ENCODE results near the gene MYO5C. TPM values are rescaled to one million over a fixed set of nuclear protein-coding genes. Genes with fewer than 3 reads are reported as not detected.
"Not testable (repeated sequence)": the region's sequence is repeated elsewhere in the genome, so short reads cannot be mapped to it uniquely, and the experiment has no call there.

MYO5C gene
- total RNA-seq, 3 donors from 2014 or later = 0.40 to 0.61 (median 0.46) TPM

DNA sequence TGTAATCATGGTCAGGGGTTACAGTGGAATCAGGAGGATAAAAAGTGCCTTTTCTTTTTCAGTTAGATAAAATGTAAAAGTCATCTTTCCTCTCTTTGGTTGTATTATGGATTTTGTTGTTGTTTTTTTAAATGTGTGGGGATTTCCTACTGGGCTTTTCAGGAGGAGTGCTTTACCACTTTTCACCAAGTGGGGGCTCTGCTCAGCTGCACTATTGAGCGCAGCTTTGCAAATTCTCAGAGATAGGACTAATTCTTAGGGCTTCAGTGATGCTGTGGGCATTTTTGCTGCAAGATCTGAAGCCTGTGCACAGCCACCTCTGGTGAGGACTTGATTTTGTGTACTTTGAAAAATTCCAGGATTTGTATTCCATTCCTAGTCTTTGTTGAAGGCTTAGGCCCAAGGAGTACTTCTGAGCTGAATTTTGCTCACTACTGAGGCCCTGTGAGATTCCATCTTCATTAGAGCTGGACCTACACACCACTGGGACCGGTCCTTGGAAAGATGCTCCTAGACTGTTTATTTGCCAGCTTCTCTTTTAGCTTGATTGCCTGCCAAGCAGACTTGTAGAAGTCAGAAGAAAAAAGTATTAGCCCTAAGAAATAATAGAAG is 111.9 kb downstream of the MYO5C start:
- Mint-ChIP-seq H3K4me1 (ENCODE audit: low read depth) (peaks cover 13% of the 10 kb centered on the region), H3K27me3 (ENCODE audit: low read depth) (no peaks in the 10 kb centered on the region), H3K9me3 (no peaks in the 10 kb centered on the region), H3K4me3 (no peak overlapping the region), H3K36me3 (ENCODE audit: insufficient read depth) (no peaks in the 10 kb centered on the region)
- ATAC-seq (no peak), DNase-seq (no peak)

DNA sequence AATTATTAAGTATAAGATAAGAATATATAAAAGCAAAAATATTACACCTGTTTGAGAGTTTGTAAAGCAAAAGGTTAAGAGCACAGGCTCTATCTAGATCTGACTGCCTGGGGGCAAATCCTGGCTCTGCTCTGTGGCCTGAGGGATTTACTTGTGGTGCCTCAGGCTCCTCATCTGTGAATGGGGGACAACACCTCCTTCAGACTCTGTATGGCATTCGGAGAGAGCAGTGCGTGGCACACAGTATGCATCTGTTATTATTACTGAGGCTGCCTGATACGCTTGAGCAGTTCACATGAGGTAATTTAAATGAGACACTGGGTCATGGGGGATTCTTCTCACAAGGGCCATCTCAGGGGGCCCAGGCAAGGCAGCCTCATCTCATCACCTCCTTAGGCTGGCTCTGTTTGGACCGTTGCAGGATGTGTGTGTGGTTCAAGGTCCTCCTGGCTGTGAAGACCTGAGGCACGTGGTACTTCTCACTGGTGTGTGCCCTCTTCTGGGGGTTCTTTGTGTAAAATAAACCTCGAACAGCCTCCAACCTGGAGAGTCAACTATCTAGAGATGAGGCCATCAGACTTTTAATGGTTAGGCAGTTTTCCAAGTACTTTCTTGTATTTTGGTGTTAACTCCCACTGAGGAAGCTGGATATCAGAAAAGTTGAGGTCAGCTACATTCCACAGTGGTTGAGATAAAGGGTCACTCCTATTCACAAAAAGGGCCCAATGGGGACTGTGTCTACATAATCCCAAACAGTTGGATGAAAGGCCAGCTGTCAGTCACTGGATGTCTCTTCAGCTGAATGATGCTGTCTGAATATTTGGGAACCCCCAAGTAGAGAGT is 113.4 kb downstream of the MYO5C start:
- no peak for ATAC-seq
- H3K9me3 Mint-ChIP-seq = no peaks in the 10 kb centered on the region
- H3K4me3 Mint-ChIP-seq = no peak overlapping the region
- DNase-seq = no peak
- no peaks in the 10 kb centered on the region for H3K36me3 Mint-ChIP-seq (ENCODE audit: insufficient read depth)
- peaks cover 24% of the 10 kb centered on the region for H3K4me1 Mint-ChIP-seq (ENCODE audit: low read depth)
- H3K27me3 Mint-ChIP-seq (ENCODE audit: low read depth) = no peaks in the 10 kb centered on the region

DNA sequence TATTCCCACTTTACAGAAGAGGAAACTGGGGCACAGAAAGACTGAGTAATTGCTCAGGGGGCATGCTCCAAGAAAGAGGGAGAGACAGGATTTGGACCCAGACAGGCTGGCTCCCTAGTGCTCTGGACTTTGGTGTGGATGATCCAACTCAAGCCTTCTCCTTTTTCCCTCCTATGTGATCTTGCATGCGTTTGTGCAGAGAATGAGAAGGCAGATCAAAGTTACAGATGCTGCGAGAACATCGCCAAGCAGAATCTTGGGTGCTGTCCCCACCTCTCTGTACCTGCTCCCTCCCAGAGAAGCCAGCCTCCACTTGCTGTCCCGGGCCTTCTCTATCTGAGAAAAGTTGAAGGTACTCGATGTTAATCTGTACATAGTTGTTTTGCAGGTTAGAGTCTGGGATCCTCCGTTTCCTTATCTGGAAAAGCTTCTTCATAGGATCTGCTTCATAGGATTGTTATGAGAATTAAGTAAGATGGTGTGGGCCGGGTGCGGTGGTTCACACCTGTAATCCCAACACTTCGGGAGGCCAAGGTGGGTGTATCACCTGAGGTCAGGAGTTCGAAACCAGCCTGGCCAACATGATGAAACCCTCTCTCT is 114.7 kb downstream of the MYO5C start:
- H3K4me1 Mint-ChIP-seq (ENCODE audit: low read depth) = peaks cover 29% of the 10 kb centered on the region
- H3K4me3 Mint-ChIP-seq = peak overlapping the region; percentile 84
- ATAC-seq = no peak
- H3K9me3 Mint-ChIP-seq = no peaks in the 10 kb centered on the region
- no peaks in the 10 kb centered on the region for H3K36me3 Mint-ChIP-seq (ENCODE audit: insufficient read depth)
- DNase-seq = no peak
- H3K27me3 Mint-ChIP-seq (ENCODE audit: low read depth) = no peaks in the 10 kb centered on the region

DNA sequence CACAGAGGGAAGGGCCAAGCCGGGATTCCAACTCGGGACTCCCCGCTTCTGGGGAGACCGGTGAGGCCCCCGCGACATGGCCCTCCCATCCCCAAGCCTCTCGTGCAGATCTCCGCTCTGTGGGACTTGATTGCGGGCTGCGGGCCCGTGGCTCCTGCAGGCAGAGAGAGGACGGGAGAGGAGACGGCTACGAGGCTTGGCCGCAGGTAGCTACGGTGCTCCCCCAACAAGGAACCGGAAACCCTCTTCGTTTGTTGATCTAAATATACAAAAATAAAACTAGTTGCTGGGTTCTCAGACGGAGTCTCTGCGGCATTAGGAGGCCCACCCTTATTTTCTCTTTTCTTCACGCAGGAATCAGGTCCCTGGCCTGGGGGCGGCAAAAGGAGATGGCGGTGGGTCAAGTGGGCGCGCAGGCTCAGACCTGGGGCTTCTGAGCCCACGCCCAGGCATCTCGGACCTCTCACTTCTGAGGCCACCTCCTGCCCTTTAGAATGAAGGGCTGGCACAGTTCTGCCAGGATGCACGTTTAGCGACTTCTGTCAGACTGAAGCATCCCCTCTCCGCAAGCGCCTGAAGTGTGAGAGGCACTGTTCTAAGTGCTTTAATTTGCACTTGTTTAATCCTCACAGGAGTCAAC is 115.3 kb downstream of the MYO5C start:
- Mint-ChIP-seq H3K9me3 (no peaks in the 10 kb centered on the region), H3K27me3 (ENCODE audit: low read depth) (no peaks in the 10 kb centered on the region), H3K4me3 (peak overlapping the region; percentile 84), H3K4me1 (ENCODE audit: low read depth) (peaks cover 29% of the 10 kb centered on the region), H3K36me3 (ENCODE audit: insufficient read depth) (no peaks in the 10 kb centered on the region)
- peak; percentile 12 for DNase-seq
- peak; percentile 11 to 19 for ATAC-seq

DNA sequence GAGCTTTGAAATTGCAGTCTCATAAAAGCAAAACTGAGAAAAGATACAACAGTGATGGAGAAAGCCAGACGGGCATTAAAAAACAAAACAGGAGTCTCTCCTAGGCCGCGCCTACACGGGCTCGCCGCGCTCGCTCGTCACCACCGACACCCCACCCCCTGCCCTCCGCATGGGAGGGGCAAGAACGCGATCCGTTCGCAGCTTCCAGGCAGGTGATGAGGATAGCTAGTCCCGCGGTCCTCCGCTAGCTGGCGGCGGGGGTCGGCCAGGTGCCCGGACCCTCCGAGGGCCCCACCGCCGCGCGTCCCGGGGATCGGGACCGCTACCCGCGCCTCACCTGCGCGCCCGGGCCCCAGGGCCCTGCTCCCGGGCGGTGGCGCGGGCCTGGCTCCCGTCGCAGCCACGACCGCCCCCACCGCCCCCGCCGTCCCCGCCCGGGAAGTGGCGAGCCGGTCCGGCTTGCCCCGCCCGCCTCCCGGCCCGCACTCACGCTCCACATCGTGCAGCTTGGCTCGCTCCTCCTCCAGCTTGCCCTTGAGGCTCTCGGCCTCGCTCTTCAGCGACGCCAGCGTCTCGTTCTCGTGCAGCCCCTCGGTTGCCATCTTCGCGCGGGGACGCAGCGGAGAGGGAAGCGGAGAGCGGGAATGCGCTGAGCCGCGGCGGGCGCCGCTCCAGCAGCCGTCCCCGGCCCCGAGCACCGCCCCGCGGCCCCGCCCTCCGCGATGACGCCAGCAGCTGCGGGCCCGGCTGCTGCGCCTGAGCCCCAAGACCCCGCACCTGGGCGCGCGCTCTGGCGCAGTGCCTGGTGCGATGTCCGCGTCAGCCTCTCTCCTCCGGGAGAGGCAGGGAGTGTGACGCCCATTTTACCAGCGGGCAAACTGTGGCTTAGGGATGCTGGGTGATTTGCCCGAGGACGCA is 116.1 kb downstream of the MYO5C start:
- Mint-ChIP-seq H3K27me3 (ENCODE audit: low read depth) (no peaks in the 10 kb centered on the region), H3K36me3 (ENCODE audit: insufficient read depth) (no peaks in the 10 kb centered on the region), H3K4me3 (peak overlapping the region; percentile 88), H3K9me3 (no peaks in the 10 kb centered on the region), H3K4me1 (ENCODE audit: low read depth) (peaks cover 29% of the 10 kb centered on the region)
- DNase-seq = peak; percentile 78
- peak; percentile 91 to 94 for ATAC-seq

DNA sequence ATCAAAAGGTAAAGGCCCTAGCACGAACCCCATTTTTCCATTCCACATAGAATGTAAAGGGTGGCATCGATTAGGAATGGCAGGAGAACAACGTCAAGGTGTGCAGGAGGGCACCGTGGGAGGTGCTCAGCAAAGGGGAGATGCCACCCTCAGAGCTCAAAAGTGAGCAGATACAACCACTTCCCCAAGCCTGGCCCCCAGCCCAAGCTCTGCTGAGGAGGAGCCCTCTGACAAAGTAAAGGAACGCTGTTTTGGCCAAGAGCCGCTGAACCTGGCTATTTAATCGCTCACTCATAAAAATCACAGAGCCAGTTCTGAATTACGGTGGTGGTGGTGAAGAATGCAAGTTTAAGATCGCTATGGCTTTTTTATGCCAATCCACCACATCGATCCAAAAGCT is 116.8 kb downstream of the MYO5C start:
- no peak for ATAC-seq
- DNase-seq = no peak
- Mint-ChIP-seq H3K4me3 (peak overlapping the region; percentile 88), H3K4me1 (ENCODE audit: low read depth) (peaks cover 30% of the 10 kb centered on the region), H3K9me3 (no peaks in the 10 kb centered on the region), H3K27me3 (ENCODE audit: low read depth) (no peaks in the 10 kb centered on the region), H3K36me3 (ENCODE audit: insufficient read depth) (no peaks in the 10 kb centered on the region)

DNA sequence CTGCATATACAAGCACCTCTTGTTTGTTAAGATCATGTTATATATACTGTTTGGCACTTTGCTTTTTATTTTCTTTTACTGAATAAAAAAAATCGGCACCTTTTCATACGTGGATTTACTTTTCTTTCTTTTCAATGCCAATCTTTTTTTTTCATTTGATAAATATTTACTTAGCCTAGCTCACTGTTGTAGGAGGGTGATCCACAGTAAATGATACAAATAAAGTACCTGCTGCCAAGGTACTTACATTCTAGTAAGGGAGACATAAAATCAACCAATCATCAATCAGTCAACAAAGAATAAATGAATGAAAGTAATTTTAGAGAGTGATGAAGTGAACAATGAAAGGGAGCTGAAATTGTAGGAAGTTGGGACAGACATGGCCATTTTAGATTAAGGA is 122.7 kb downstream of the MYO5C start:
- Mint-ChIP-seq H3K4me1 (ENCODE audit: low read depth) (peaks cover 44% of the 10 kb centered on the region), H3K4me3 (no peak overlapping the region), H3K9me3 (no peaks in the 10 kb centered on the region), H3K36me3 (ENCODE audit: insufficient read depth) (peaks cover 2% of the 10 kb centered on the region), H3K27me3 (ENCODE audit: low read depth) (no peaks in the 10 kb centered on the region)
- DNase-seq (no peak), ATAC-seq (no peak)

DNA sequence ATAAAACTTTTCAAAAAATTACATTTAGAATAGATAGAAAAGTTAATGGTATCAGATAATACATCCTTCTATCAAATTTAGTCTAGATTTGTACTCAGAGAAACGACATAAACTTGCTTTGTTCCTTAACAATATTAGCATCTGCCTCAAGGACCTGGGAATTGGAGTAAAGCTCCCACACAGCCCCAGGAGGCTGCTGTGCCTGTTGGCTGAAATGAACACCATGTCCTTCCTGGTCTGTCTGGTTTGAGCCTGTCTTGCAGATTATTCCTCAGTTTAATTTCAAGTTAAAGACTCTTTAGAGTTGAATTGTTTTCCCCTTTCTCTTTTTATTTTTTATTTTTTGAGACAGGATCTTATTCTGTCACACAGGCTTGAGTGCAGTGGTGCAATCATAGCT is 123.8 kb downstream of the MYO5C start:
- peaks cover 46% of the 10 kb centered on the region for H3K4me1 Mint-ChIP-seq (ENCODE audit: low read depth)

DNA sequence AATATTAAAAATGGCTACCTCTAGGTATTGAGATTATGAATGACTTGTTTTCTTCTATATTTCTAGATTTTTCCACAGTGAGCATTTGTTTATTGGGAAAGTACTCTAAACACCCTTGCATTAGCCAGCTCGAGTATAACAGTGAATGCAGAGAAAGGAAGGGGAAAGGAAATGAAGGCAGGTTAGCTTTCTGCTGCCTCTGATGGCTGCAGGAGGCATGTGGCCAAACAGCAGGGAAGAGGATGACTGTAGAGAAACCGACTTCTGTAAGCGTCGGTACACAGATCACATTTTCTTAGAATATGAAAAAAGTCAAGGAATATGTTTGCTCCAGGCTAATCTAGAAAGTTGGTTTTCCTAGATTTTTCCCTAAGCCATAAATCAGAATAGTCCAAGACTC is 124.2 kb downstream of the MYO5C start:
- Mint-ChIP-seq H3K4me3 (peak overlapping the region; percentile 45), H3K4me1 (ENCODE audit: low read depth) (peaks cover 46% of the 10 kb centered on the region), H3K27me3 (ENCODE audit: low read depth) (no peaks in the 10 kb centered on the region), H3K9me3 (no peaks in the 10 kb centered on the region), H3K36me3 (ENCODE audit: insufficient read depth) (peaks cover 2% of the 10 kb centered on the region)
- peak; percentile 67 to 74 for ATAC-seq
- no peak for DNase-seq

More for the DNA sequence above, 123.8 kb downstream of the MYO5C start:
- Mint-ChIP-seq H3K27me3 (ENCODE audit: low read depth) (no peaks in the 10 kb centered on the region), H3K36me3 (ENCODE audit: insufficient read depth) (peaks cover 2% of the 10 kb centered on the region), H3K4me3 (no peak overlapping the region), H3K9me3 (no peaks in the 10 kb centered on the region)
- no peak for ATAC-seq
- DNase-seq = no peak

DNA sequence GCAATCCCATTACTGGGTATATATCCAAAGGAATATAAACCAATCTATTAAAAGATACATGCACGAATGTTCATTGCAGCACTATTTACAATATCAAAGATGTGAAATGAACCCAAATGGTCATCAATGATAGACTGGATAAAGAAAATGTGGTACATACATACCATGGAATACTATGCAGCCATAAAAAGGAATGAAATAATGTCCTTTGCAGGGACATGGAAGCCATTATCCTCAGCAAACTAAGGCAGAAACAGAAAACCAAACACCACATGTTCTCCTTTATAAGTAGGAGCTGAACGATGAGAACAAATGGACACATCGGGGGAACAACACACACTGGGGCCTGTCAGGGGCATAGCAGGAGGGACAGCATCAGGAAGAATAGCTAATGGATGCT is 125.4 kb downstream of the MYO5C start:
- not testable (repeated sequence) for DNase-seq; H3K9me3 Mint-ChIP-seq; ATAC-seq; H3K4me3 Mint-ChIP-seq; H3K27me3 Mint-ChIP-seq (ENCODE audit: low read depth); H3K36me3 Mint-ChIP-seq (ENCODE audit: insufficient read depth)
- peaks cover 55% of the 10 kb centered on the region for H3K4me1 Mint-ChIP-seq (ENCODE audit: low read depth)

DNA sequence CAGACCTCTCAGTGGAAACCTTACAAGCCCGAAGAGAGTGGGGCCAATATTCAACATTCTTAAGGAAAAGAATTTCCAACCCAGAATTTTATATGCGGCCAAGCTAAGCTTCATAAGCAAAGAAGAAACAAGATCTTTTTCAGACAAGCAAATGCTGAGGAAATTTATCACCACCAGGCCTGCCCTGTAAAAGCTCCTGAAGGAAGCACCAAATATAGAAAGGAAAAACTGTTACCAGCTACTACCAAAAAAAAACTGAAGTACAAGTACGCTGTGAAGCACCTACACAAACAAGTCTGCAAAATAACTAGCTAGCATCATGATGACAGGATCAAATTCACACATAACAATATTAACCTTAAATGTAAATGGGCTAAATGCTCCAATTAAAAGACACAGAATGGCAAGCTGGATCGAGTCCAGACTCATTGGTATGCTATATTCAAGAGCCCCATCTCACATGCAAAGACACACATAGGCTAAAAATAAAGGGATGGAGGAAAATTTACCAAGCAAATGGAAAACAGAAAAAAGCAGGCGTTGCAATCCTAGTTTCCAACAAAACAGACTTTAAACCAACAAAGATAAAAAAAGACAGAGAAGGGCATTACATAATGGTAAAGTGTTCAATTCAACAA is 130.0 kb downstream of the MYO5C start:
- ATAC-seq; DNase-seq; H3K27me3 Mint-ChIP-seq (ENCODE audit: low read depth); H3K4me3 Mint-ChIP-seq; H3K9me3 Mint-ChIP-seq: not testable (repeated sequence)
- peaks cover 16% of the 10 kb centered on the region for H3K36me3 Mint-ChIP-seq (ENCODE audit: insufficient read depth)
- peaks cover 45% of the 10 kb centered on the region for H3K4me1 Mint-ChIP-seq (ENCODE audit: low read depth)

DNA sequence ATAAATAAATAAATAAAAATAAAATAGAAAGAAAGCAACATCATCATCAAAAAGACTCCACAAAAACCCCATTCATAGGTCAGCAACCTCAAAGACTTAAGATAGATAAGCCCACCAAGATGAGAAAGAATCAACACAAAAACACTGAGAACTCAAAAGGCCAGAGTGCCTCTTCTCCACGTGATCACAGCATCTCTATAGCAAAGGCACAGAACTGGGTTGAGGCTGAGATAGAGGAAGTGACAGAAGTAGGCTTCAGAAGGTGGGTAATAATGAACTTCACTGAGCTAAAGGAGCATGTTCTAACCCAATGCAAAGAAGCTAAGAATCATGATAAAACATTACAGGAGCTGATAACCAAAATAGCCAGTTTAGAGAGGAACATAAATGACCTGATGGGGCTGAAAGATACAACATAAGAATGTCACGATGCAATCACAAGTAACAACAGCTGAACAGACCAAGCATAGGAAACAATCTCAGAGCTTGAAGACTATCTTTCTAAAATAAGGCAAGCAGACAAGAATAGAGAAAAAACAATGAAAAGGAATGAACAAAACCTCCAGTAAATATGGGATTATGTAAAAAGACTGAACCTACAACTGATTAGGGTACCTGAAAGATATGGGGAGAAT is 130.9 kb downstream of the MYO5C start:
- Mint-ChIP-seq H3K9me3 (no peaks in the 10 kb centered on the region), H3K36me3 (ENCODE audit: insufficient read depth) (peaks cover 18% of the 10 kb centered on the region), H3K4me3 (no peak overlapping the region), H3K27me3 (ENCODE audit: low read depth) (no peaks in the 10 kb centered on the region), H3K4me1 (ENCODE audit: low read depth) (peaks cover 38% of the 10 kb centered on the region)
- DNase-seq (no peak), ATAC-seq (peak in 1 of 2 donors; percentile 38)

Data from activated T-cell treated with anti-CD3 and anti-CD28 coated beads, Interleukin-2, amount 50 U/mL, for 4 hours (primary cell).